ENCODE measurements around the gene PRODH2. TPM values are rescaled to one million over a fixed set of nuclear protein-coding genes. Genes with fewer than 3 reads are reported as not detected.

PRODH2 gene
- total RNA-seq, 1 experiment from 2014 or later: 0.44 TPM

- BruUV-seq (replicated peaks): no TSS peak
- TF ChIP-seq ZFX (IDR thresholded peaks at IDR 0.05): no peak
- no peak for TF ChIP-seq FOSL1 (IDR thresholded peaks at IDR 0.05; ENCODE audit: low read depth)
- TF ChIP-seq, protein P1, sequence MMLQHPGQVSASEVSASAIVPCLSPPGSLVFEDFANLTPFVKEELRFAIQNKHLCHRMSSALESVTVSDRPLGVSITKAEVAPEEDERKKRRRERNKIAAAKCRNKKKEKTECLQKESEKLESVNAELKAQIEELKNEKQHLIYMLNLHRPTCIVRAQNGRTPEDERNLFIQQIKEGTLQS (IDR thresholded peaks at IDR 0.05): no peak
- Histone ChIP-seq H3K79me2 (ENCODE audit: insufficient read depth, low read length) (0 out of 2 replicates have a peak, but pooled peaks cover 3% of the 10 kb centered on the region), H3K9me2 (ENCODE audit: insufficient read depth) (no peaks in the 10 kb centered on the region), H3K4me1 (ENCODE audit: control insufficient read depth in 1 of 2, insufficient read depth in 2 of 2, low read length in 2 of 2) (peaks cover 9 to 16% of the 10 kb centered on the region in 2 experiments; a peak in 3 of 4 replicates), H2AFZ (ENCODE audit: low read depth, low read length, poor library complexity, severe bottlenecking) (no peak overlapping the region), H3K4me2 (ENCODE audit: low read length) (no peak overlapping the region), H4K20me1 (ENCODE audit: insufficient read depth) (no peaks in the 10 kb centered on the region), H3K27ac (ENCODE audit: low read depth, low read length) (no peak overlapping the region), H3K27me3 (ENCODE audit: insufficient read depth, low read length) (no peaks in the 10 kb centered on the region), H3K9ac (ENCODE audit: low read length) (no peak overlapping the region), H3K4me3 (replicated peaks in 1 of 2; ENCODE audit: low read depth in 1 of 2, low read length in 2 of 2) (no peak overlapping the region), H3K36me3 (ENCODE audit: control insufficient read depth in 1 of 2, insufficient read depth in 2 of 2, low read length in 2 of 2) (peaks cover 0 to 4% of the 10 kb centered on the region in 2 experiments; a peak in 2 of 4 replicates), H3K9me3 (ENCODE audit: control insufficient read depth in 1 of 2, insufficient read depth in 1 of 2, low read depth in 1 of 2, low read length in 2 of 2) (no peaks in the 10 kb centered on the region)
- no peak for DNase-seq (ENCODE audit: low read depth, low spot score)
- intact Hi-C loops (cut with micrococcal nuclease): no loop called here
- ChIA-PET POLR2A (no interaction called here), RAD21 (ENCODE audit: low non-redundant PET in 1 of 2, low total read pairs in 2 of 2, uncharacterized antibody in 2 of 2, unreplicated experiment in 2 of 2) (no interaction called here), CTCF (no interaction called here)
- no peak for ATAC-seq
These were observed 33.6 kb downstream of the PRODH2 start for GRCh38 chr19:35779033-35779432.

- no TSS peak for BruUV-seq (replicated peaks)
- H3K79me2 ChIP-seq (ENCODE audit: insufficient read depth, low read length): 0 out of 2 replicates have a peak, but pooled peaks cover 3% of the 10 kb centered on the region
- POLR2A ChIA-PET: no interaction called here
- H3K4me3 ChIP-seq (replicated peaks in 1 of 2; ENCODE audit: low read depth in 1 of 2, low read length in 2 of 2): no peak overlapping the region
- ATAC-seq (no peak), DNase-seq (ENCODE audit: low read depth, low spot score) (no peak)
- intact Hi-C loops (cut with micrococcal nuclease): no loop called here
- H3K9me2 ChIP-seq (ENCODE audit: insufficient read depth): no peaks in the 10 kb centered on the region
- TF ChIP-seq JUND (IDR thresholded peaks at IDR 0.05) (no peak), ZNF274 (IDR thresholded peaks at IDR 0.05; ENCODE audit: low read depth, low read length) (no peak), SP1 (IDR thresholded peaks at IDR 0.05; ENCODE audit: low read depth) (no peak), TCF7L2 (IDR thresholded peaks at IDR 0.05; ENCODE audit: borderline replicate concordance, extremely low read depth, insufficient read depth, insufficient read length) (no peak), SRF (IDR thresholded peaks at IDR 0.05; ENCODE audit: low read depth) (no peak), FOSL1 (IDR thresholded peaks at IDR 0.05; ENCODE audit: low read depth) (no peak), POLR2AphosphoS5 (IDR thresholded peaks at IDR 0.05; ENCODE audit: low read depth, low read length) (no peak)
- TF ChIP-seq, protein P1 (IDR thresholded peaks at IDR 0.05): no peak
- TF ChIP-seq, protein P2, sequence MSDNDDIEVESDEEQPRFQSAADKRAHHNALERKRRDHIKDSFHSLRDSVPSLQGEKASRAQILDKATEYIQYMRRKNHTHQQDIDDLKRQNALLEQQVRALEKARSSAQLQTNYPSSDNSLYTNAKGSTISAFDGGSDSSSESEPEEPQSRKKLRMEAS (IDR thresholded peaks at IDR 0.05): no peak
- TF ChIP-seq, protein P3, sequence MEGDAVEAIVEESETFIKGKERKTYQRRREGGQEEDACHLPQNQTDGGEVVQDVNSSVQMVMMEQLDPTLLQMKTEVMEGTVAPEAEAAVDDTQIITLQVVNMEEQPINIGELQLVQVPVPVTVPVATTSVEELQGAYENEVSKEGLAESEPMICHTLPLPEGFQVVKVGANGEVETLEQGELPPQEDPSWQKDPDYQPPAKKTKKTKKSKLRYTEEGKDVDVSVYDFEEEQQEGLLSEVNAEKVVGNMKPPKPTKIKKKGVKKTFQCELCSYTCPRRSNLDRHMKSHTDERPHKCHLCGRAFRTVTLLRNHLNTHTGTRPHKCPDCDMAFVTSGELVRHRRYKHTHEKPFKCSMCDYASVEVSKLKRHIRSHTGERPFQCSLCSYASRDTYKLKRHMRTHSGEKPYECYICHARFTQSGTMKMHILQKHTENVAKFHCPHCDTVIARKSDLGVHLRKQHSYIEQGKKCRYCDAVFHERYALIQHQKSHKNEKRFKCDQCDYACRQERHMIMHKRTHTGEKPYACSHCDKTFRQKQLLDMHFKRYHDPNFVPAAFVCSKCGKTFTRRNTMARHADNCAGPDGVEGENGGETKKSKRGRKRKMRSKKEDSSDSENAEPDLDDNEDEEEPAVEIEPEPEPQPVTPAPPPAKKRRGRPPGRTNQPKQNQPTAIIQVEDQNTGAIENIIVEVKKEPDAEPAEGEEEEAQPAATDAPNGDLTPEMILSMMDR (IDR thresholded peaks at IDR 0.05 in 2 of 3, conservative IDR thresholded peaks at IDR 0.05 in 1 of 3; ENCODE audit: borderline replicate concordance in 1 of 3, insufficient read depth in 1 of 3, low read depth in 2 of 3, low read length in 2 of 3): no peak
- H4K20me1 ChIP-seq (ENCODE audit: insufficient read depth): no peaks in the 10 kb centered on the region
- H3K9me3 ChIP-seq (ENCODE audit: control insufficient read depth in 1 of 2, insufficient read depth in 1 of 2, low read depth in 1 of 2, low read length in 2 of 2): no peaks in the 10 kb centered on the region
- no peak overlapping the region for H2AFZ ChIP-seq (ENCODE audit: low read depth, low read length, poor library complexity, severe bottlenecking)
- H3K4me1 ChIP-seq (ENCODE audit: control insufficient read depth in 1 of 2, insufficient read depth in 2 of 2, low read length in 2 of 2): peaks cover 9 to 16% of the 10 kb centered on the region in 2 experiments; a peak in 3 of 4 replicates
- CTCF ChIA-PET: no interaction called here
- no peak overlapping the region for H3K9ac ChIP-seq (ENCODE audit: low read length)
- RAD21 ChIA-PET (ENCODE audit: low non-redundant PET in 1 of 2, low total read pairs in 2 of 2, uncharacterized antibody in 2 of 2, unreplicated experiment in 2 of 2): no interaction called here
- no peaks in the 10 kb centered on the region for H3K27me3 ChIP-seq (ENCODE audit: insufficient read depth, low read length)
- no peak overlapping the region for H3K27ac ChIP-seq (ENCODE audit: low read depth, low read length)
- peaks cover 0 to 4% of the 10 kb centered on the region in 2 experiments; a peak in 2 of 4 replicates for H3K36me3 ChIP-seq (ENCODE audit: control insufficient read depth in 1 of 2, insufficient read depth in 2 of 2, low read length in 2 of 2)
- H3K4me2 ChIP-seq (ENCODE audit: low read length): no peak overlapping the region
These were observed 34.7 kb downstream of the PRODH2 start for GRCh38 chr19:35777961-35778360.
